HEK293 (cell line): Measurements from ENCODE around the gene SEC11A.

Experiments
- ATF2 ChIP-seq: fragments of 450-650 bp; formaldehyde crosslinking; IDR thresholded peaks from 2 replicates; pipeline ENCODE4 v1.5.1; 2016; ENCODE audit warnings: missing biosample characterization, missing genetic modification characterization, low read depth
- KLF10 ChIP-seq: fragments of 450-650 bp; IDR thresholded peaks from 2 replicates; pipeline ENCODE4 v1.5.1; 2018; ENCODE audit warnings: missing biosample characterization, mild to moderate bottlenecking, missing genetic modification characterization
- YY2 ChIP-seq: fragments of 450-650 bp; formaldehyde crosslinking; IDR thresholded peaks from 2 replicates; pipeline ENCODE4 v1.5.1; 2016; ENCODE audit warnings: missing biosample characterization, missing genetic modification characterization
- ZBTB48 ChIP-seq: fragments of 450-650 bp; formaldehyde crosslinking; IDR thresholded peaks from 2 replicates; pipeline ENCODE4 v1.5.1; 2016; ENCODE audit warnings: missing biosample characterization, missing genetic modification characterization
- ZNF174 ChIP-seq: fragments of 450-650 bp; formaldehyde crosslinking; IDR thresholded peaks from 2 replicates; pipeline ENCODE4 v1.5.0; 2017; ENCODE audit warnings: missing biosample characterization, mild to moderate bottlenecking, missing genetic modification characterization
- ZNF221 ChIP-seq: fragments of 450-650 bp; formaldehyde crosslinking; IDR thresholded peaks from 2 replicates; pipeline ENCODE4 v1.5.1; 2017; ENCODE audit warnings: missing biosample characterization, missing genetic modification characterization, borderline replicate concordance
- ZNF658 ChIP-seq: fragments of 450-650 bp; formaldehyde crosslinking; IDR thresholded peaks from 2 replicates; pipeline ENCODE4; 2016; ENCODE audit warnings: missing biosample characterization, missing genetic modification characterization
- TF ChIP-seq, protein P1 (sequence below): fragments of 450-650 bp; formaldehyde crosslinking; IDR thresholded peaks from 2 replicates; pipeline ENCODE4 v1.5.1; 2016; ENCODE audit warnings: missing biosample characterization, missing genetic modification characterization

- TF ChIP-seq, protein P1, sequence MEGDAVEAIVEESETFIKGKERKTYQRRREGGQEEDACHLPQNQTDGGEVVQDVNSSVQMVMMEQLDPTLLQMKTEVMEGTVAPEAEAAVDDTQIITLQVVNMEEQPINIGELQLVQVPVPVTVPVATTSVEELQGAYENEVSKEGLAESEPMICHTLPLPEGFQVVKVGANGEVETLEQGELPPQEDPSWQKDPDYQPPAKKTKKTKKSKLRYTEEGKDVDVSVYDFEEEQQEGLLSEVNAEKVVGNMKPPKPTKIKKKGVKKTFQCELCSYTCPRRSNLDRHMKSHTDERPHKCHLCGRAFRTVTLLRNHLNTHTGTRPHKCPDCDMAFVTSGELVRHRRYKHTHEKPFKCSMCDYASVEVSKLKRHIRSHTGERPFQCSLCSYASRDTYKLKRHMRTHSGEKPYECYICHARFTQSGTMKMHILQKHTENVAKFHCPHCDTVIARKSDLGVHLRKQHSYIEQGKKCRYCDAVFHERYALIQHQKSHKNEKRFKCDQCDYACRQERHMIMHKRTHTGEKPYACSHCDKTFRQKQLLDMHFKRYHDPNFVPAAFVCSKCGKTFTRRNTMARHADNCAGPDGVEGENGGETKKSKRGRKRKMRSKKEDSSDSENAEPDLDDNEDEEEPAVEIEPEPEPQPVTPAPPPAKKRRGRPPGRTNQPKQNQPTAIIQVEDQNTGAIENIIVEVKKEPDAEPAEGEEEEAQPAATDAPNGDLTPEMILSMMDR = no peak
- TF ChIP-seq ZNF174 (tag by site-specific recombination) = no peak
- no peak for TF ChIP-seq ZNF658 (tag by site-specific recombination)
- TF ChIP-seq ZNF221 = no peak
- TF ChIP-seq YY2 = no peak
- TF ChIP-seq ZBTB48 (tag by site-specific recombination) = no peak
- TF ChIP-seq ATF2 (tag by site-specific recombination) = no peak
- TF ChIP-seq KLF10 (tag by site-specific recombination) = no peak
Observed at GRCh38 chr15:84647726-84648125, 68.2 kb downstream of the SEC11A start.
